ENCODE measurements around the gene NGRN.
"Not testable (repeated sequence)": the region's sequence is repeated elsewhere in the genome, so short reads cannot be mapped to it uniquely, and the experiment has no call there.

Gene NGRN

DNA sequence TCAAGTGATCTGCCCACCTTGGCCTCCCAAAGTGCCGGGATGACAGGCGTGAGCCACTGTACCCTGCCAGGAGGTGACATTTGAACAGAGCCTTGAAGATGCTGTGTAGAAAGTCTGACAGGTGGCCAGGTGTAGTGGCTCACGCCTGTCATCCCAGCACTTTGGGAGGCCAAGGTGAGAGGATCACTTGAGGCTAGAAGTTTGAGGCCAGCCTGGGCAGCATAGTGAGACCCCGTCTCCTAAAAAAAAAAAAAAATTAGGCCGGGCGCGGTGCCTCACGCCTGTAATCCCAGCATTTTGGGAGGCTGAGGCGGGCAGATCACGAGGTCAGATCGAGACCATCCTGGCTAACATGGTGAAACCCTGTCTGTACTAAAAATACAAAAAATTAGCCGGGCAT, 13.0 kb downstream of the NGRN start:
- in situ Hi-C loops (cut with MboI; ENCODE audit: low sequenced_read_pairs), result not testable (repeated sequence)

DNA sequence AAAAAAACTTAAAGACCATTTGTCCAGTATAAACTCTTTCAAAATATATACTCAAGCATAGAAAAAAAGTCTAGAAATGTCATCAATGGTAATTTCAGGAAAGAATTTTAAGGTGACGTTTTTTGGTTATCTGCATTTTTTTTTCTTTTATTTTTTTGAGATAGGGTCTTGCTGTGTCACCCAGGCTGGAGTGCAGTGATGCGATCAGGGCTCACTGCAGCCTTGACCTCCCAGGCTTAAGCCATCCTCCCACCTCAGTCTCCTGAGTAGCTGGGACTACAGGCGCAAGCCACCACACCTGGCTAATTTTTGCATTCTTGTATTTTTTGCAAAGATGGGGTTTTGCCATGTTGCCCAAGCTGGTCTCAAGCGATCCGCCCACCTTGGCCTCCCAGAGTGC, 15.3 kb downstream of the NGRN start:
- in situ Hi-C loops (cut with MboI; ENCODE audit: low sequenced_read_pairs), result not testable (repeated sequence)

DNA sequence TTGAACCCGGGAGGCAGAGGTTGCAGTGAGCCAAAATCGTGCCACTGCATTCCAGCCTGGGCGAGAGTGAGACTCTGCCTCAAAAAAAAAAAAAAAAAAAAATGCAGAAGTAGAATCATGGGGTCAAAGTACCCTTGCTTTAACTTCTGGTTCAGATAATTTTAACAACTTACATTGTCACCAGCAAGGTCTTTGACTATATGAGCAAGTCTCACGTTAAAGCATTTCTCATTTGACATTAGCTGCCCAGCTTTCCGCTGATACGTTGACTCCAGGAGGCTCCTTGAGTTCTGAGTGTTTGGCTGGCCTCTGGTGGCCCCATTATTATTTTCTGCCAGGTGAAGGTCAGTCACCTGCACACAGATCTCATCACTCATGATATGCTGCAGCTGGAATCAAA, 16.2 kb downstream of the NGRN start:
- in situ Hi-C loops (cut with MboI; ENCODE audit: low sequenced_read_pairs), result not testable (repeated sequence)

DNA sequence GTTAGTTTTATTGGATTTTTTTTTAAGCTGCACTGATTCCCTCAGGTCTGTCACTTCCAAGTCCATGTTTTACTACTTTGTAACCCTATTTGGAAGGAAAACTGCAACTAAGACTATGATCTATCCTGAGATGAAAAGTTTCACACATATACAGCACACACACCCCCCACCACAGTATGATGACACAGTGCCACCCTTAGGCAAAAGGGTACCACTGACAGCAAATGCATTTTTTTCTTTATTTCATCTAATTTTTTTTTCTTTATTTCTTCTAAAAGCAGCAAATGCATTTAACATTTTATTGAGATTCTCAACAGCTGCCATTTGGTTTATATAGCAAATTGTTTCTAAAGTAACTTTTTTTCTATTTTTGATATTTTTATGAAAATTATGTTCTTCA, 21.2 kb downstream of the NGRN start:
- in situ Hi-C loops (cut with MboI; ENCODE audit: low sequenced_read_pairs), result loop anchor here (5.0 kb wide), 1 partner anchor 119 kb away; no protein-coding TSS in a partner anchor

DNA sequence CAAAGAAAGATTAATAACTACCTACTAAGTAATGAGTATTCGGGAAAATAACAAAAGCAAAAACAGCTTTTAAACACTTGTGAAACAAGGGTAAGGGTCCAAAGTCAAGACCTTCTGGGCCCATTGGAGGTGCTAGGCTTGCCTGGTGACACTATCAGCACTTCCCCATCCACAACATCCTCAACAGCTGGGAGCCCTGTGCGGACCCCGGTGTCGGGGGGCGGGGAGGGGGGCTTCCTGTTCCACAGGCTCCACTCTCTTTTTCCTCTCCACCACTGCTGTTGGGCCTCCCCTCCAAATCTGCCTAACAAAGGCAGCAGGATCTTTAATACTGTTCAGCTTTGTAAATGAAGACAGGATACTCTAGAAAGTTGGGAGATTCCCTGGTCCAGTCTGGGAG, 21.6 kb downstream of the NGRN start:
- in situ Hi-C loops (cut with MboI; ENCODE audit: low sequenced_read_pairs), result loop anchor here (5.0 kb wide), 1 partner anchor 120 kb away; no protein-coding TSS in a partner anchor

DNA sequence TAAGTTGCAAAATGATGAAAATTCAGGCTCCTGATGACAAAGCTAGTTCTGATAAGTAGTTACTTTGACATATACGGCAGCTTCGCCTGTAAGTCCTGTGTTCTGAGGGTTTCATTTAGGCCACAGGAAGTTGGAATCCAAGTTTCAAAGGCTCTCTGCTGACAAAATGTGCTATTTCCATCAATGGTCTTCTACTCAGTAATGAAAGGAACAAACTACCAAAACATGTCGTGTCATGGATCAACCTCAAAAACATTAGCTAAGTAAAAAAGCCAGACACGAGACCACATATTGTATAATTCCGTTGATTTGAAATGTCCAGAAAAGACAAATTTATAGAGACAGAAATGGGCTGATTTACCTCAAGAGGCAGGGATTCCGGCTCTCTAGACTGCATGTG, 22.5 kb downstream of the NGRN start:
- in situ Hi-C loops (cut with MboI; ENCODE audit: low sequenced_read_pairs), result loop anchor here (5.0 kb wide), 1 partner anchor 121 kb away; no protein-coding TSS in a partner anchor

DNA sequence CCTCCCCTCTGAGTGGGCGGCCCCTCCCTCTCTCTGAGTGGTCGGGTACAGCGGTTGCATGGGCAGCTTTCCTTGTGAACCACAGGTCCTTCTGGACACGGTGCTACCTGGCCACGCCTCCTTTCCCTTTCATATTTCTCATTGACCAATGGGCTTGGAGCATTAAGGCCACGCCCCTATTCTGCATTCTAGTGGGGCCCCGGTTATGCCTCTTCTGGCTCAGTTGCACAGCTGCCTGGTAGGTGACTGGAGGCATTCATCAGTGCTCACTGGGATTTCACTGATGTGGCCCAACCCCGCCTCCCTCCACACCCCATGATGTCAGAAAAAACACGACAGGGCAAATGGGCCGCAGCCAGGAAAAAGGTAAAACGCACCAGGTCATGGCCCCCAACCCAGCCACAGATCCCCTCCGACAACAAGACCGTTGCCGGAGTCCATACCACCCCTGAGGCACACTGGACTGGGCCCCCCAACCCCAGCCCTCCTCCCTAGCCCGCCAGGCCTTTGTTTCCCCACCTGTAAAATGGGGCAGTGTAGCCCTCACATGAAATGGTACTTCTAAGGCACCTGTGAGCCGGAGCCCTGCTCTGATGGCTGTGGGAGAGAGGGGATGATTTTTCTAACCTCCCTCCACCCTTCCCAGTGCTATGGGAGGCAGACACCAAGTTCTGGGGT, 26.3 kb downstream of the NGRN start:
- in situ Hi-C loops (cut with MboI; ENCODE audit: low sequenced_read_pairs), result no loop called here

DNA sequence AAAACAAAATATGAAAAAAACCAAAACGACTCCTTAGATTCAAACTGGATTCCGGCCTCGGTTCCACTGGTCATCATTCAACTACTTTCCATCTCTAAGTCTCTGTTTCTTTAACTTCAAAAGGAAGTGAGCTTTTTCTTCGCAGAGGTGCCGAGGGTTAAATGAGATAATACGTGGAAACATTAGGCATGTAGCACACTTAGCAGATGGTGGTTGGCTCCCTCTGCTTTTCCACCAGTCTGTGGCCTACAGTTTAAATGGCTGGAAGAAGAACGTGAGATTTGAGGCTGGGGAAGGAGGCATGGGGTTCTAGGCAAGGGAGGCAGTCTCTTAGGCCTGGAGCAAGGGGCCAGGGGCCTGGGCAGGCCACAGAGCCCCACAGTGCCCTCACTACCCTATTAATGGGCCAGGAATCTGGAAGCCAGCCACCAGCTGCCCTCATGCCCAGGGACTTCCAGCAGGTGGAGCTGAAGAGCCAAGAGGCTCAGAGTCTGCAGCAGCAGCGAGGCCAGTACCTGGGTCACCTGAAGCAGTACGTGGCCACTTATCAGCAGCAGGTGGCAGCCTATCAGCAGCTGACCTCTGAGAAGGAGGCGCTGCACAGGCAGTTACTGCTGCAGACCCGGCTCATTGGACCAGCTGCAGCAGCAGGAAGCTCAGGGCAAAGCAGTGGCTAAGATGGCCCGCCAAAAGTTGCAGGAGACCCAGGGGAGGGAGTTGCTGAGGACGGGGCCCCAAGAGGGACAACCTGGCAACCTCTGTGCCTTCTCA, 27.8 kb downstream of the NGRN start:
- in situ Hi-C loops (cut with MboI; ENCODE audit: low sequenced_read_pairs), result not testable (repeated sequence)

DNA sequence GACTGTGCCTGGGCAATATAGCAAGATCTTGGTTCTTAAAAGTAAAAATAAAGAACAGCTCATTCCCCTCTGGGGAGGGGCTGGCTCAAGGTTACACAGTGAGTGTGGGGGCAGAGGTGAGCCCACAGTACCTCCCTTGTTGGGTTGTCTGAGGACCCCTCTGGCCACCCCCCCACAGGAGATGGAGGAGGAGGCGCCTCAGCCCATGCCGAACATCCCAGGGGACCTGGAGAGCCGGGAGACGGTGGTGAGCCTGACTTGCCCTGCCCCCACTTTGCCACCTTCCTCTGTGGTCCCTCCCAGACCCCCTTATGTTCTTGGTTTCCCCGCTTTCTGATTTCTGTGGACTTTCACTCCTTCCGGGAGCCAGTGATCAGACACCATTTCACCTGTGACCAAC, 28.7 kb downstream of the NGRN start:
- in situ Hi-C loops (cut with MboI; ENCODE audit: low sequenced_read_pairs), result no loop called here

DNA sequence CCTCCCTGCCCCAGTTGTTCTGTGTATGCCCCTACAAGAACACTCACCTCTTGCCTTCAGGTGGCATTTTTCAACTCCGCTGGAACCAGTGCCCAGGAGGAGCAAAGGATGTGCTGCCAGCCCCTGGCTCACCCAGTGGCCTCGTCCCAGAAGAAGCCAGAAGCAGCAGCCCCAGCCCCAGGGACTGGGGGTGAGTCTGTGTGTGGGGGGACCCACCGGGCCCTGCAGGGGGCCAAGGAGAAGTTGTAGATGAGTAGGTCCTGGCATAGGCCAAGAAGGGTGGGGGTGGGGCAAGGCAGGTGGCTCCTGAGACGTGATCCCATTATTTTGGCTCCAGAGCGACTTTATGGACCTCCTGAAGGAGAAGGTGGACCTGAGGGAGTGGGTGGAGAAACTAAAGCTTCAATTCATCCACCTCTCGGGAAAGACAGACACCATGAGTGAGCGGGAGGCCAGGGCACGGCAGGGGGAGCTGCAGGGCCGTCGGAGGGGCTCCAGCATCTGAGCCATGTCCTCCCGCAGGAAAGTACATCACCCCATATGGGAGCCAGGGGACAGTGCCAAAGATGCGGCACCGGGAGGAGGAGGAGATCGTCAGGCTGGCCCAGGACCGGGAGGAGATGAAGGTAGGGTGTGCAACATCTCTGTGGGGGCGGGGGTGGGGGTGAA, 29.3 kb downstream of the NGRN start:
- in situ Hi-C loops (cut with MboI; ENCODE audit: low sequenced_read_pairs), result no loop called here

DNA sequence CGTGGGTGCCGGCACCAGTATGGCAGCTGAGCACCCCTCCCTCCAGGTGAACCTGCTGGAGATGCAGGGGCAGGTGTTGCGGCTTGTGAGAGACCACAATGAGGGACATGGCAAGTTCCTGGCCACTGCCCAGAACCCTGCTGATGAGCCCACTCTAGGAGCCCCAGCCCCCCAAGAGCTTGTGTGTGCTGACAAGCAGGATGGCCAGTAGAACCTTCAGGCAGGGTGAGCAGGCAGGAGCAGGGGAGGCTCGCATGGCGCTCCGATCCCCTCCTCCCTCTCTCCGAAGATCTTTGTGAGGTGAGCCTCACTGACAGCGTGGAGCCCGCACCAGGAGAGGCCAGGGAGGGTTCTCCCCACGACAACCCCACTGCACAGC, 29.8 kb downstream of the NGRN start:
- in situ Hi-C loops (cut with MboI; ENCODE audit: low sequenced_read_pairs), result no loop called here

DNA sequence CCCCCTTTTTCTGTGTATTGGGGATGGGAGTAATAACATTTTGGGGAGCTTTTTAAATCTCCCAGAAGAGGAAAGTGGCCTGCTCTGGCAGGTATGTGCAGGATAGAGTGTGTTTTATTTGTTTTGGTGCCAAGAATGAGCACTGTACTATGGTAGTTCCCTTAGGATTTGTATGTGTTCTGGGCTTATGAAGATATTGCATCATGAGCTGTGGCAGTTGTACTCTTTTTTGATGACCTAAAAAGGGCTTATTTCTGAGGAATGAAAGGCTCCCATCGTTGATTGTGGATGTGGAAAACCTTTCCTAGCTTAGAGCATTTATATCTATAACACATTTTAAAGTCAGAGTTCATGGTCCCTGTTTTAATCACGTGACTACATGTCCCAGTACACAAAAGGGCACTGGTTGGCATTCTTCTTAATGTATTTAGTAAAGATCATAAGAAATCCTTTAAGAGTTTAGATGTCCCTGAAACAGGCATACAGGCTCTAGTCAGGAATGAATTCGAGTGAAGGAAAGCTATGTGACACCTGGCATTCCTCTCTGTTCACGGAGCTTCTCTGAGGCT, 30.9 kb downstream of the NGRN start:
- in situ Hi-C loops (cut with MboI; ENCODE audit: low sequenced_read_pairs), result not testable (repeated sequence)

DNA sequence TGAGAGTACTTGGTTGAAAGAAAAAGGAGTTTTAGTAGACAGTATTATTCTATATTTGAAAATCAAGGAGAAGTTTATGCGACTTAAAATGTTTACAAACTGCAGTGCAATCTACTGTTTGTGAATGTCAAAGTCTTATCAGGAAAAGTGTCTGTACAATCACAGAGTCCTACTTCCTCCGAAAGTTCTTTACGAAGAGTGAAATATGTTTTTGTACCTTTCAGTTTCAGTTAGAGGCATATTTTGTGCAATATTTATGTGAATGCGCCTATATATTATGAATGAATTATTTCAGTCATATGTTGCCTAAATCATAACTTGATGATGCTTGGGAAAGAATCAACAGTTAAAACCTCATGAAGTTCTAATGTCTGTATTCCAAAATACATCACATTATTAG, 31.5 kb downstream of the NGRN start:
- in situ Hi-C loops (cut with MboI; ENCODE audit: low sequenced_read_pairs), result no loop called here

DNA sequence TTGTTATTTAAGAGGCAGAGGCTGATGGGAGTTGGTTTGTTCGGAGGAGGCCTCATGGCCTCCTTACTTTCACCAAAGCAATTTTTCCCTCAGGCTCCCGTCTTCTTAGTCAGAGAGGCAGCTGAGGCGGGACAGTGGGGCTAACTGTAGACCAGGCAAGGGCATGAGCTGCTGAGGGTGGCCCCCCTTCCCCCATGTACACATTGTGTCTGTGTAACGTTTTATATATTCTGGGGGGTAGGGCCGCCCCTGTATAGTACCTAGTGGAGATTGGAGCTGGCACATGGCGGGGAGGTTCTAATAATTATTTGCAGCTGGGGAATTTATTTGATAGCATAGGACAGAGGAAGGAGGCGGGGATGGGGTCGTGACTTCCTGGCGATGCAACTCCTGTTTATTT, 35.1 kb downstream of the NGRN start:
- in situ Hi-C loops (cut with MboI; ENCODE audit: low sequenced_read_pairs), result loop anchor here (25.0 kb wide), 1 partner anchor 962 kb away; no protein-coding TSS in a partner anchor

DNA sequence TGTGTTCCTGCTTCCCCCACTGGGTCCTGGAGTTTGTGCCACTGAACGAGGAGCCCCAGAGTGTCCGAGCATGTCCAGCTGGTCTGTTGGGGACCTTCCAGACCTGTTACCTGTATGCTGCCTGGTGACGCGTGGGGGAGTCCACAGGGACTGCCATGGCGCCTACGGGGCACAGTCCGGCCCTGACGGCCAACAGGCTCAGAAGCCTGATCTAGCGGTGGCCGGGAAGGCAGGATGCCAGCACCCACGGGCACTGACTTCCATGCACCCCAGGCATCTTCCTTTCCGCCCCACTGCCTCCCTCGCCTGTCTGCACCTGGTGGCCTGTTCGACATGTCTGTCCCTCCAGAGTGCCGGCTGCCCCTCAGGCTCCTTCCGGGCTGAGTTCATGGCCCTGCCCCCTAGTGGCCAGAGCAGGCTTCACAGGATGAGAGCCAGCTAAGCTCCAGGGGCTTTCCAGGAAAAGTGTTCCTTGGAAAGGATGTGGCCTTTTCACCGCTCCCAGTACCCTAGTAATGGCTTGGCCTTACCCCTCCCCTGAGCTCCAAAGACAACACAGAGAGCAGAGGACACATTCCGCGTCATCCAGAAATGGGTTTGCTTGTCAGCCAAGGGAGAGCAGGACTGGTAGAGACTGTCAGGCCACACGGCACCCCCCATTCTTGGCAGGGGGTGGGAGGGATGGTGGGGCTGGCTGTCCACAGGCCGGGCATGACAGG, 35.7 kb downstream of the NGRN start:
- in situ Hi-C loops (cut with MboI; ENCODE audit: low sequenced_read_pairs), result loop anchor here (25.0 kb wide), 1 partner anchor 961 kb away; no protein-coding TSS in a partner anchor

DNA sequence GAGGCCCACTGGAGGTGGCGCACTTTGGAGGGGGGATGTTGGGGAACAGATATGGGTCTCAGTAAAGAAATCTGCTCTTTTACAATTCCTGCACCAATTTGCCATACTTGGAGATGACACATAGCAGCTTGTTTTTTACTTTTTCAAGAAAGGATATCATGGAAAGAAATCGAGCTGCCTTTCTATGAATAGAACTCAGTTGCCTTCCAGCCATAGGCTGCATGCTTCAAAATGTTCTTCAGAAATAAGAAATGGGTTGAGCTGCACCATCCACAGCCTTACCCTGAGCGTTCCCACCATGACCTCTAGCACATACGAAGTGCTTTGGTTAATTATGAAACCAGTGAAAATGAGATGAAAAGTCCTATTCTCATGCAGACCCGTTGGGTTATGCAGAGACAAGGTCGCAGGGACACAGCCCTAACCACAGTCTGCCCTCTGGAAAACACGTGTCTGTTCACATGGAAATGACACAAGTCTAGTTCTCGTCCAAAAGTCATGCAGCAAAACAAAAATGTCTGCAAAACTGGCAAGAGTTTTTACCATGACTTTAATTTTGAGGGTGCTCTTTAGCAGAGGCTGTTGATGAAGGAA, 36.3 kb downstream of the NGRN start:
- in situ Hi-C loops (cut with MboI; ENCODE audit: low sequenced_read_pairs), result loop anchor here (25.0 kb wide), 1 partner anchor 960 kb away; no protein-coding TSS in a partner anchor

DNA sequence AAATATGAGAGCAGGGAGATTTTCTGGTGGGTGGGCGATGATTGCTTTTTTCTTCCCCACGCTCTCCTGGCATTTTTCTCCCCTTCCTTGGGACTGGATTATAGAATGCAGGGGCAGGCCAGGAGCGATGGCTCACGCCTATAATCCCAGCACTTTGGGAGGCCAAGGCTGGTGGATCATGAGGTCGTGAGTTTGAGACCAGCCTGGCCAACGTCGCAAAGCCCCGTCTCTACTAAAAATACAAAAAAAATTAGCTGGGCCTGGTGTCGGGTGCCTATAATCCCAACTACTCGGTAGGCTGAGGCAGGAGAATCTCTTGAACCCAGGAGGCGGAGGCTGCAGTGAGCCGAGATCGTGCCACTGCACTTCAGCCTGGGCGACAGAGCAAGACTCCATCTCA, 39.9 kb downstream of the NGRN start:
- in situ Hi-C loops (cut with MboI; ENCODE audit: low sequenced_read_pairs), result loop anchor here (25.0 kb wide), 1 partner anchor 957 kb away; no protein-coding TSS in a partner anchor

DNA sequence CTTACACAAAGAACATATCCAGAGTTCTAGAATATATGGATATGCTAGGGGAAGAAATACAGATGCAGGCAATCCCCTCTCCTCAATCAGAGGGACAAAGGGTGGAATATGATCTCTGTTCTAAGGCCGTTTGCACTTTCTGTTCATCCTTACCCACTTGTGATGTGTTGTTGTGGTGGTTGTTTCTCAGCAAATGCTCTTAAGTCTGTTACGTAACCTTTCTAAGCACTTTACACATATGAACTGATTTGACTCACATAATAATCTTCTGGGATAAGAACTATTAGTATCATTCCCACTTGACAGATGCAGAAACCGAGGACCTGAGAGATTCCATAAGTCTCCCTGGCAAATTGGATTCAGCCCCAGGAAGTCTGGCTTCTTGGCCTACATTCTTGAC, 40.5 kb downstream of the NGRN start:
- in situ Hi-C loops (cut with MboI; ENCODE audit: low sequenced_read_pairs), result loop anchor here (25.0 kb wide), 1 partner anchor 956 kb away; no protein-coding TSS in a partner anchor

DNA sequence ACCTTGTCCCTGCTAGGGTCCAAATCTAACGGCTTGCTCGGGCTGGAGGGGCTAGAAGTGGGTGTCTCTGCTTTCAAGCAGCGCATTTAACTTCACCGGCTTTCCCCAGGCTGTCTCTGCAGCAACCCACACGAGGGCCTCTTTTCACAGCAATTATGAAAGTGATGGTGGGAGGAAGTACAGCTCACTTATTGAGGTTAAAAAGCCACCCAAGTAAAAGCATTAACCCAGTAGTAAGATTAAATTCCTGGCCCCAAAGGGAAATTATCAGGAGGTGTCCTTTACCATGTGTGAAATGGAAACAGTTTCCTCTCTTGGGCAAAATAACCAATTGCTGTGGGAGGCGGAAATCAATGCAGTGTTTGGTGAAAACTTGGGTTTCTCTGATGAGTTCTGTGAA, 41.1 kb downstream of the NGRN start:
- in situ Hi-C loops (cut with MboI; ENCODE audit: low sequenced_read_pairs), result loop anchor here (25.0 kb wide), 1 partner anchor 956 kb away; no protein-coding TSS in a partner anchor

DNA sequence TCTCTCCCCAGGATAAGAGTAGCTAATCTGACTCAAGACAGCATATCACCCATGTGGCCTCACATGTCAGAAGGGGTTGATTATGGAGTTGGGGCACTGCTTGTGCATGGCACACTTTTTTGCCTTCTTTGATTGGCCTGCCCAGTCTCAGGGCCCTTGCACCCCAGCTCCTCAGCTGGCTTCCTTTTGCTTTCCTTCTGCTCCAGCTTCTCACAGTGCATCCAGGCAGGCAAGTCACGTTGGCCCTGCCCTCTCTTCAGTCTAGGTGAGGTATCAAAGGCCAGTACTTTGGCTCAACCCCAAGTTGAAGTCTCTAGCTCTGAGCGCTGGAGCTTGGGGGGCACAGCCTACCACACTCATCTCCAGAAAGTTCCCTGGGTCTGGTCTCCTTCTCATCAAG, 42.2 kb downstream of the NGRN start:
- in situ Hi-C loops (cut with MboI; ENCODE audit: low sequenced_read_pairs), result loop anchor here (25.0 kb wide), 1 partner anchor 955 kb away; no protein-coding TSS in a partner anchor
